Measurements from ENCODE around the gene ADPGK. TPM values are rescaled to one million over a fixed set of nuclear protein-coding genes. Genes with fewer than 3 reads are reported as not detected.

ADPGK gene
- total and polyA plus RNA-seq, 12 donors: 27.7 to 97.1 (median 46.5) TPM

DNA sequence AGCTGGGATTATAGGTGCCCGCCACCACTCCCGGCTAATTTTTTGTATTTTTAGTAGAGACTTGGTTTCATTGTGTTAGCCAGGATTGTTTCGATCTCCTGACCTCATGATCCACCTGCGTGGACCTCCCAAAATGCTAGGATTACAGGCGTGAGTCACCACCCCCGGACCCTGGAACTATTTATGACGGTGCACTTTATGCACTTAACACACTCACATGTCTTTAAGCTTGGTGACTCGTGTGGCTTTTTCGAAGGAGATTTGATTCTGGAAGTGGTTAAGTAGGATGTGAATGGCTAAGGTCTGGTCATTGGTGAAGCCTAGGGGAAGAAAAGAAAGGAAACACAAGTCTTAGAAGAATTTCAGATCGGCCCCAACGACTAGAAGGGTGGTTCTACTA, 77.3 kb downstream of the ADPGK start:
- Histone ChIP-seq H3K36me3 (replicated peaks in 1 of 2) (peaks cover 0 to 3% of the 10 kb centered on the region in 2 donors), H3K27me3 (no peaks in the 10 kb centered on the region), H3K4me1 (replicated peaks in 1 of 2) (no peaks in the 10 kb centered on the region), H3K4me3 (no peak overlapping the region), H3K9me3 (replicated peaks in 1 of 3) (no peaks in the 10 kb centered on the region), H3K27ac (no peak overlapping the region)
- intact Hi-C loops (cut with DNase I): no loop called here
- DNase-seq: no peak
- TF ChIP-seq POLR2A (IDR thresholded peaks at IDR 0.05): no peak
- WGBS, 4 donors: 93 to 96% (median 95%) methylated on average over 11 of the region's 11 CpGs

Other genes with a start within 250 kb of the ADPGK start
- under 1 TPM in 2 of 9 donors, not detected in 7; 0.11 to 0.61 TPM for gene GOLGA6B, start 129.1 kb downstream of the ADPGK start, total RNA-seq
- not detected for gene GOLGA6B, start 129.1 kb downstream of the ADPGK start, polyA plus RNA-seq
- gene HIGD2B, start 97.6 kb downstream of the ADPGK start, total RNA-seq: not detected
- gene HIGD2B, start 97.6 kb downstream of the ADPGK start, polyA plus RNA-seq: under 1 TPM in 1 of 3 donors, not detected in 2; 0.10 TPM
- gene BBS4, start 97.6 kb downstream of the ADPGK start, total RNA-seq: 10 to 100 TPM; 14.4 to 44.1 (median 25.3) TPM
- 10 to 100 TPM; 13.6 to 30.5 (median 15.8) TPM for gene BBS4, start 97.6 kb downstream of the ADPGK start, polyA plus RNA-seq